ENCODE data around the gene SETD2.
"Not testable (repeated sequence)": the region's sequence is repeated elsewhere in the genome, so short reads cannot be mapped to it uniquely, and the experiment has no call there.

Gene SETD2

DNA sequence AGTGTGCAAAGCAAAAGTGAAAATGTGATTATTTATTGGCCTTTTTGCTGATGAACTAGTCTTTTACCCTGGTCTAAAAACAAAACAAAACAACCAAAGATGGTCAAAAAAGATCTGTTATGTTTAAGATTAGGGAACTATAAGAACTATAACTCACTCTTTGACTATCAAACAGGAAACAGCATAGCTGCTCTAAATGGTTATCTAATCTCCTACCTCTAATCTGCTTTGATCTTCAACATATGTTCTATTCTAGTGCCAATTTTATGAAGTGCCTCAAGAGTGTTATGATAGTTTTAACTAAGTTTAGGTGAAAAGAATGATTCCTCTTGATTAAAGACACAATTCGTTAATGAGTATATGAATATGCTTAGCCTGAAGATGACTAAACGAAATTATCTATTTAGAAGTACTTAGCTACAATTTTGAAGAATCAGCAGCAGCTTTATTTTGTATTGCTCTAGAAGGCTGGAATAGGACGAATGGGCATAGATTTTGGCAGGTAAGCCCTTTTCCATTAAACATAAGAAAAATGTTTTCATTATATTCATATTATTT lies 46.0 kb downstream of the SETD2 start:
- H3K4me2 ChIP-seq (ENCODE audit: insufficient read depth, low read length): no peak overlapping the region
- H3K27ac ChIP-seq (ENCODE audit: low read length): no peak overlapping the region
- H2AFZ ChIP-seq (ENCODE audit: low read depth, low read length): no peak overlapping the region
- H3K9ac ChIP-seq (ENCODE audit: low read depth, low read length): no peak overlapping the region
- peaks cover 85% of the 10 kb centered on the region for H3K36me3 ChIP-seq (ENCODE audit: insufficient read depth, low read length)
- TF ChIP-seq, protein P1, sequence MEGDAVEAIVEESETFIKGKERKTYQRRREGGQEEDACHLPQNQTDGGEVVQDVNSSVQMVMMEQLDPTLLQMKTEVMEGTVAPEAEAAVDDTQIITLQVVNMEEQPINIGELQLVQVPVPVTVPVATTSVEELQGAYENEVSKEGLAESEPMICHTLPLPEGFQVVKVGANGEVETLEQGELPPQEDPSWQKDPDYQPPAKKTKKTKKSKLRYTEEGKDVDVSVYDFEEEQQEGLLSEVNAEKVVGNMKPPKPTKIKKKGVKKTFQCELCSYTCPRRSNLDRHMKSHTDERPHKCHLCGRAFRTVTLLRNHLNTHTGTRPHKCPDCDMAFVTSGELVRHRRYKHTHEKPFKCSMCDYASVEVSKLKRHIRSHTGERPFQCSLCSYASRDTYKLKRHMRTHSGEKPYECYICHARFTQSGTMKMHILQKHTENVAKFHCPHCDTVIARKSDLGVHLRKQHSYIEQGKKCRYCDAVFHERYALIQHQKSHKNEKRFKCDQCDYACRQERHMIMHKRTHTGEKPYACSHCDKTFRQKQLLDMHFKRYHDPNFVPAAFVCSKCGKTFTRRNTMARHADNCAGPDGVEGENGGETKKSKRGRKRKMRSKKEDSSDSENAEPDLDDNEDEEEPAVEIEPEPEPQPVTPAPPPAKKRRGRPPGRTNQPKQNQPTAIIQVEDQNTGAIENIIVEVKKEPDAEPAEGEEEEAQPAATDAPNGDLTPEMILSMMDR (IDR thresholded peaks at IDR 0.05; ENCODE audit: borderline replicate concordance, extremely low read depth, low read length, poor library complexity, severe bottlenecking): no peak
- no peak for TF ChIP-seq EZH2 (IDR thresholded peaks at IDR 0.05; ENCODE audit: borderline replicate concordance, low read depth, low read length, severe bottlenecking)
- H4K20me1 ChIP-seq (ENCODE audit: insufficient read depth, low read length): peaks cover 15% of the 10 kb centered on the region; the same call in 1 of the 2 replicates
- H3K27me3 ChIP-seq (ENCODE audit: insufficient read depth, low read length, poor library complexity): no peaks in the 10 kb centered on the region
- DNase-seq (no peak), ATAC-seq (ENCODE audit: insufficient read depth, low read depth) (no peak)
- no peaks in the 10 kb centered on the region for H3K9me3 ChIP-seq (ENCODE audit: insufficient read depth, low read length, severe bottlenecking)
- H3K79me2 ChIP-seq (ENCODE audit: insufficient read depth, low read length): peaks cover 43% of the 10 kb centered on the region
- H3K4me1 ChIP-seq (ENCODE audit: insufficient read depth, low read length): no peaks in the 10 kb centered on the region
- no peak overlapping the region for H3K4me3 ChIP-seq (ENCODE audit: low read depth in 1 of 2, low read length in 2 of 2)

DNA sequence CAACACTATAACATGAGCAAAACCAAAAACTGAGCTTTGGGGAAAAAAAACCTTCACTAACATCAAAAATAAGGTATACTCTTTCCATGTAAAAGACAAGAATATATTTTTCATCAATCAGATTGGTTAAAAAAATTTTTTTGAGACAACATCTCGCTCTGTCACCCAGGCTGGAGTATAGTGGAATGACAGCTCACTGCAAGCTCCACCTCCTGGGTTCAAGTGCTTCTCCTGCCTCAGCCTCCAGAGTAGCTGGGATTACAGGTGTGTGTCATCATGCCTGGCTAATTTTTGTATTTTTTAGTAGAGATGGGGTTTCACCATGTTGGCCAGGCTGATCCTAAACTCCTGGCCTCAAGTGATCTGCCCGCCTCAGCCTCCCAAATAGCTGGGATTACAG lies 48.4 kb downstream of the SETD2 start:
- H3K4me2 ChIP-seq (ENCODE audit: insufficient read depth, low read length): not testable (repeated sequence)

DNA sequence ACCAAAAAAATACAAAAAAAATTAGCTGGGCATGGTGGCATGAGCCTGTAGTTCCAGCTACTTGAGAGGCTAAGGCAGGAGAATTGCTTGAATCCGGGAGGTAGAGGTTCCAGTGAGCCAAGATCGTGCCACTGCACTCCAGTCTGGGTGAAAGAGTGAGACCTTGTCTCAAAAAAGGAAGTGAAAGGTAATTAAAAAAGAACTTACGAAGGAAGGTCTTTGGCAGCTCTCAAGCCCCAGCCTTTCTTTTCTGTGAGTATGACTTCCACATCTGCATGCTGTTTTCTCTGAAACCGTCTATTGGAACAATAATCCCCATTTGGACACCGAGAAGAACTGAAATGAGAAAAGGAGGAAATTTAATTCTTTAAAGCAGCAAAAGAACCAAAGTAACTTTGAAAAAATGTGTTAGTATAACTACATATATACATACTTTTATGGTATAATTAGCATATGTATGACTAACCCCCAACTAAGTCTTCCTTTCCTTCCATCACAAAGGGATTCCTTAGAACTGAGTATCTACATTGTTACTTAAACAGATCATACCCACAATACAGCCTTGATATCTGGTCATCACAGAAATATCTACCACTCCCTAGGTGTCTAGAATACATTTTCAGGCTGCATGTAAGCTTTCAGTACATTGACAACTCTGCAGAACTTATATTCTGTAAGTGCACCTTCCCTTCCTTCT lies 50.1 kb downstream of the SETD2 start:
- DNase-seq: no peak
- Histone ChIP-seq H3K4me2 (ENCODE audit: insufficient read depth, low read length) (no peak overlapping the region), H3K27ac (ENCODE audit: low read length) (no peak overlapping the region), H3K36me3 (ENCODE audit: insufficient read depth, low read length) (peaks cover 88% of the 10 kb centered on the region), H4K20me1 (ENCODE audit: insufficient read depth, low read length) (peaks cover 6% of the 10 kb centered on the region; the same call in 1 of the 2 replicates), H3K79me2 (ENCODE audit: insufficient read depth, low read length) (peaks cover 35% of the 10 kb centered on the region), H2AFZ (ENCODE audit: low read depth, low read length) (no peak overlapping the region), H3K4me3 (ENCODE audit: low read depth in 1 of 2, low read length in 2 of 2) (no peak overlapping the region), H3K9ac (ENCODE audit: low read depth, low read length) (no peak overlapping the region), H3K27me3 (ENCODE audit: insufficient read depth, low read length, poor library complexity) (no peaks in the 10 kb centered on the region), H3K4me1 (ENCODE audit: insufficient read depth, low read length) (no peaks in the 10 kb centered on the region), H3K9me3 (ENCODE audit: insufficient read depth, low read length, severe bottlenecking) (no peaks in the 10 kb centered on the region)
- no peak for TF ChIP-seq EZH2 (IDR thresholded peaks at IDR 0.05; ENCODE audit: borderline replicate concordance, low read depth, low read length, severe bottlenecking)
- TF ChIP-seq, protein P1 (IDR thresholded peaks at IDR 0.05; ENCODE audit: borderline replicate concordance, extremely low read depth, low read length, poor library complexity, severe bottlenecking): no peak
- no peak for ATAC-seq (ENCODE audit: insufficient read depth, low read depth)

More for the DNA sequence above, 48.4 kb downstream of the SETD2 start:
- H3K9me3 ChIP-seq (ENCODE audit: insufficient read depth, low read length, severe bottlenecking); H3K27me3 ChIP-seq (ENCODE audit: insufficient read depth, low read length, poor library complexity); H3K27ac ChIP-seq (ENCODE audit: low read length); DNase-seq; H3K9ac ChIP-seq (ENCODE audit: low read depth, low read length); H3K4me3 ChIP-seq (ENCODE audit: low read depth in 1 of 2, low read length in 2 of 2); ATAC-seq (ENCODE audit: insufficient read depth, low read depth); H2AFZ ChIP-seq (ENCODE audit: low read depth, low read length); H3K4me1 ChIP-seq (ENCODE audit: insufficient read depth, low read length): not testable (repeated sequence)
- Histone ChIP-seq H4K20me1 (ENCODE audit: insufficient read depth, low read length) (peaks cover 10% of the 10 kb centered on the region; the same call in 1 of the 2 replicates), H3K79me2 (ENCODE audit: insufficient read depth, low read length) (peaks cover 34% of the 10 kb centered on the region), H3K36me3 (ENCODE audit: insufficient read depth, low read length) (peaks cover 87% of the 10 kb centered on the region)

DNA sequence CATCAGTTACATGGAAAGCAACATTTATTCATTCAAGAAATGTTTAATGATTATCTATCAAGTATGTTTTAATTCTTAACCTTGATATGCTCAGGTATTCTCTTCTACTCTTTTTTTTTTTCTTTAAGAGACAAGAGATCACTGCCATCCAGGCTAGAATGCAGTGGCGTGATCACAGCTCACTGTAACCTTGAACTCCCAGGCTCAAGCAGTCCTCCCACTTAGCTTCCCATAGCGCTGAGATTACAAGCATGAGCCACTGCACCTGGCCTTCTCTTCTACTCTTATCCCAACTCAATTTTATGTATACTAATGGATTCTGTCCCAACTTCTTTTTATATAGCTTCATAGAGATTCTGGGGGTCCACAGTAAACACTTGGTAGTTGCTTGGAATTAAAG lies 50.9 kb downstream of the SETD2 start:
- Histone ChIP-seq H3K9me3 (ENCODE audit: insufficient read depth, low read length, severe bottlenecking) (no peaks in the 10 kb centered on the region), H3K9ac (ENCODE audit: low read depth, low read length) (no peak overlapping the region), H3K36me3 (ENCODE audit: insufficient read depth, low read length) (peaks cover 95% of the 10 kb centered on the region), H3K27ac (ENCODE audit: low read length) (no peak overlapping the region), H2AFZ (ENCODE audit: low read depth, low read length) (no peak overlapping the region), H3K4me2 (ENCODE audit: insufficient read depth, low read length) (no peak overlapping the region), H3K4me1 (ENCODE audit: insufficient read depth, low read length) (no peaks in the 10 kb centered on the region), H3K27me3 (ENCODE audit: insufficient read depth, low read length, poor library complexity) (no peaks in the 10 kb centered on the region), H4K20me1 (ENCODE audit: insufficient read depth, low read length) (peaks cover 5% of the 10 kb centered on the region; the same call in 1 of the 2 replicates), H3K79me2 (ENCODE audit: insufficient read depth, low read length) (peaks cover 36% of the 10 kb centered on the region), H3K4me3 (ENCODE audit: low read depth in 1 of 2, low read length in 2 of 2) (no peak overlapping the region)
- ATAC-seq (ENCODE audit: insufficient read depth, low read depth) (no peak), DNase-seq (no peak)
- no peak for TF ChIP-seq EZH2 (IDR thresholded peaks at IDR 0.05; ENCODE audit: borderline replicate concordance, low read depth, low read length, severe bottlenecking)
- TF ChIP-seq, protein P1 (IDR thresholded peaks at IDR 0.05; ENCODE audit: borderline replicate concordance, extremely low read depth, low read length, poor library complexity, severe bottlenecking): no peak

All from DND-41 (cell line).